A549 (cell line): ENCODE measurements around the gene PTGFRN.

Experiments used
- EP300 ChIP-seq, 2 experiments: fragments of >200 bp; sonication (Bioruptor Twin); formaldehyde crosslinking; IDR thresholded peaks; 2 replicates in 1 of 2; 3 replicates in 1 of 2; pipeline ENCODE4 v1.6.1; 2016 to 2017
- MAFK ChIP-seq: fragments of 450-650 bp; IDR thresholded peaks from 2 replicates; pipeline ENCODE4 v1.6.1; 2014; ENCODE audit not compliant: partially characterized antibody
- POLR2A ChIP-seq: IDR thresholded peaks from 2 replicates; pipeline ENCODE4 v1.6.1; 2012; ENCODE audit warnings: mild to moderate bottlenecking, low read length
- SMC3 ChIP-seq: fragments of >200 bp; sonication (Bioruptor Twin); formaldehyde crosslinking; IDR thresholded peaks from 3 replicates; pipeline ENCODE4 v1.6.1; 2018; ENCODE audit warnings: inconsistent platforms
- TF ChIP-seq, protein P1 (sequence below): fragments of 450-650 bp; IDR thresholded peaks from 2 replicates; pipeline ENCODE4 v1.6.1; 2014; ENCODE audit warnings: antibody characterized with exemption
- TF ChIP-seq, protein P2 (sequence below): fragments of >200 bp; sonication (Bioruptor Twin); formaldehyde crosslinking; IDR thresholded peaks from 3 replicates; pipeline ENCODE4 v1.5.1; 2016
- TF ChIP-seq, protein P3 (sequence below): IDR thresholded peaks from 2 replicates; pipeline ENCODE4 v1.6.1; 2012
- TF ChIP-seq, protein P4 (sequence below): IDR thresholded peaks from 2 replicates; pipeline ENCODE4 v1.6.1; 2012

DNA sequence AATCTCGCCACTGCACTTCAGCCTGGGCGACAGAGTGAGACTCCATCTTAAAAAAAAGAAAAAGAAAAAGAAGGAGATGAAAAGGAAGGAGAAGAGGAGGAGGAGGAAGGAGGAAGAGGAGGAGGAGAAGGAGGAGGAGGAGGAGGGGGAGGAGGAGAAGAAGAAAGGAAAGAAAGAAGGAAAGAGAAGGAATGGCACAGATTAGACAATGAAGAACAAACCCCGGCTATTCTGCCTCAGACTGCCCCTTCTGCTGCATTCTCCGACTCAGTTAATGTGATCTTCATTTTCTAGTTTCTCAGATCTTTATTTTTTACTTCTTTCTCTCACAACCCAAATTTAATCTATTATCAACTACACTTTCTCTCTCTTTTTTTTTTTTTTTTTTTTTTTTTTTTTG is 40.1 kb upstream of the PTGFRN start:
- TF ChIP-seq, protein P1, sequence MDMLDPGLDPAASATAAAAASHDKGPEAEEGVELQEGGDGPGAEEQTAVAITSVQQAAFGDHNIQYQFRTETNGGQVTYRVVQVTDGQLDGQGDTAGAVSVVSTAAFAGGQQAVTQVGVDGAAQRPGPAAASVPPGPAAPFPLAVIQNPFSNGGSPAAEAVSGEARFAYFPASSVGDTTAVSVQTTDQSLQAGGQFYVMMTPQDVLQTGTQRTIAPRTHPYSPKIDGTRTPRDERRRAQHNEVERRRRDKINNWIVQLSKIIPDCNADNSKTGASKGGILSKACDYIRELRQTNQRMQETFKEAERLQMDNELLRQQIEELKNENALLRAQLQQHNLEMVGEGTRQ = no peak
- TF ChIP-seq, protein P2, sequence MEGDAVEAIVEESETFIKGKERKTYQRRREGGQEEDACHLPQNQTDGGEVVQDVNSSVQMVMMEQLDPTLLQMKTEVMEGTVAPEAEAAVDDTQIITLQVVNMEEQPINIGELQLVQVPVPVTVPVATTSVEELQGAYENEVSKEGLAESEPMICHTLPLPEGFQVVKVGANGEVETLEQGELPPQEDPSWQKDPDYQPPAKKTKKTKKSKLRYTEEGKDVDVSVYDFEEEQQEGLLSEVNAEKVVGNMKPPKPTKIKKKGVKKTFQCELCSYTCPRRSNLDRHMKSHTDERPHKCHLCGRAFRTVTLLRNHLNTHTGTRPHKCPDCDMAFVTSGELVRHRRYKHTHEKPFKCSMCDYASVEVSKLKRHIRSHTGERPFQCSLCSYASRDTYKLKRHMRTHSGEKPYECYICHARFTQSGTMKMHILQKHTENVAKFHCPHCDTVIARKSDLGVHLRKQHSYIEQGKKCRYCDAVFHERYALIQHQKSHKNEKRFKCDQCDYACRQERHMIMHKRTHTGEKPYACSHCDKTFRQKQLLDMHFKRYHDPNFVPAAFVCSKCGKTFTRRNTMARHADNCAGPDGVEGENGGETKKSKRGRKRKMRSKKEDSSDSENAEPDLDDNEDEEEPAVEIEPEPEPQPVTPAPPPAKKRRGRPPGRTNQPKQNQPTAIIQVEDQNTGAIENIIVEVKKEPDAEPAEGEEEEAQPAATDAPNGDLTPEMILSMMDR = no peak
- TF ChIP-seq POLR2A = no peak
- TF ChIP-seq, protein P3, sequence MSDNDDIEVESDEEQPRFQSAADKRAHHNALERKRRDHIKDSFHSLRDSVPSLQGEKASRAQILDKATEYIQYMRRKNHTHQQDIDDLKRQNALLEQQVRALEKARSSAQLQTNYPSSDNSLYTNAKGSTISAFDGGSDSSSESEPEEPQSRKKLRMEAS = no peak
- TF ChIP-seq, protein P4, sequence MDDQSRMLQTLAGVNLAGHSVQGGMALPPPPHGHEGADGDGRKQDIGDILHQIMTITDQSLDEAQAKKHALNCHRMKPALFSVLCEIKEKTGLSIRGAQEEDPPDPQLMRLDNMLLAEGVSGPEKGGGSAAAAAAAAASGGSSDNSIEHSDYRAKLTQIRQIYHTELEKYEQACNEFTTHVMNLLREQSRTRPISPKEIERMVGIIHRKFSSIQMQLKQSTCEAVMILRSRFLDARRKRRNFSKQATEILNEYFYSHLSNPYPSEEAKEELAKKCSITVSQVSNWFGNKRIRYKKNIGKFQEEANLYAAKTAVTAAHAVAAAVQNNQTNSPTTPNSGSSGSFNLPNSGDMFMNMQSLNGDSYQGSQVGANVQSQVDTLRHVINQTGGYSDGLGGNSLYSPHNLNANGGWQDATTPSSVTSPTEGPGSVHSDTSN = no peak
- no peak for TF ChIP-seq SMC3
- no peak for TF ChIP-seq MAFK
- TF ChIP-seq EP300 (IDR thresholded peaks at IDR 0.05) = no peak
